Measurements from ENCODE around the gene TBXAS1. TPM values are rescaled to one million over a fixed set of nuclear protein-coding genes. Genes with fewer than 3 reads are reported as not detected.

TBXAS1 gene
- total RNA-seq, 1 experiment from 2014 or later, result not detected

- no peaks in the 10 kb centered on the region for H3K27me3 ChIP-seq (ENCODE audit: low read length)
- no peaks in the 10 kb centered on the region for H3K36me3 ChIP-seq (ENCODE audit: insufficient read depth, low read length)
- H3K79me2 ChIP-seq (ENCODE audit: low read length), result peaks cover 33% of the 10 kb centered on the region
- H3K4me3 ChIP-seq (ENCODE audit: low read length), result no peak overlapping the region
- no peak overlapping the region for H3K27ac ChIP-seq (ENCODE audit: low read length)
- H3K4me1 ChIP-seq (ENCODE audit: low read length), result peaks cover 28% of the 10 kb centered on the region
- no peak overlapping the region for H3K4me2 ChIP-seq (ENCODE audit: low read depth, low read length, poor library complexity, severe bottlenecking)
- H4K20me1 ChIP-seq (ENCODE audit: insufficient read depth, low read depth, low read length), result no peaks in the 10 kb centered on the region; the same call in 1 of the 2 replicates
- no peak overlapping the region for H2AFZ ChIP-seq (ENCODE audit: low read length)
- H3K9ac ChIP-seq (ENCODE audit: low read length), result no peak overlapping the region
- no peaks in the 10 kb centered on the region for H3K9me2 ChIP-seq (replicated peaks; ENCODE audit: insufficient read depth, low read length)
- no peak for DNase-seq
- H3K9me3 ChIP-seq (ENCODE audit: low read length), result no peaks in the 10 kb centered on the region
Observed at GRCh38 chr7:140060243-140060630, 231.2 kb downstream of the TBXAS1 start.

- no peaks in the 10 kb centered on the region for H3K9me3 ChIP-seq (ENCODE audit: low read length)
- H3K27me3 ChIP-seq (ENCODE audit: low read length), result no peaks in the 10 kb centered on the region
- H3K4me3 ChIP-seq (ENCODE audit: low read length), result peak overlapping the region; percentile 92; the same call in 1 of the 2 replicates
- no peaks in the 10 kb centered on the region for H3K36me3 ChIP-seq (ENCODE audit: insufficient read depth, low read length)
- H3K27ac ChIP-seq (ENCODE audit: low read length), result no peak overlapping the region
- H4K20me1 ChIP-seq (ENCODE audit: insufficient read depth, low read depth, low read length), result no peaks in the 10 kb centered on the region; the same call in 1 of the 2 replicates
- H3K4me2 ChIP-seq (ENCODE audit: low read depth, low read length, poor library complexity, severe bottlenecking), result peak overlapping the region; percentile 88
- H3K4me1 ChIP-seq (ENCODE audit: low read length), result peaks cover 28% of the 10 kb centered on the region
- no peak overlapping the region for H2AFZ ChIP-seq (ENCODE audit: low read length)
- H3K9me2 ChIP-seq (replicated peaks; ENCODE audit: insufficient read depth, low read length), result no peaks in the 10 kb centered on the region
- no peak for DNase-seq
- peak overlapping the region; percentile 75; the same call in 1 of the 2 replicates for H3K9ac ChIP-seq (ENCODE audit: low read length)
- H3K79me2 ChIP-seq (ENCODE audit: low read length), result peaks cover 33% of the 10 kb centered on the region
Observed at GRCh38 chr7:140060788-140061606, 231.9 kb downstream of the TBXAS1 start.

- H3K4me2 ChIP-seq (ENCODE audit: low read depth, low read length, poor library complexity, severe bottlenecking), result peak overlapping the region; percentile 88
- peak overlapping the region; percentile 92 for H3K4me3 ChIP-seq (ENCODE audit: low read length)
- no peaks in the 10 kb centered on the region for H3K36me3 ChIP-seq (ENCODE audit: insufficient read depth, low read length)
- H3K9me2 ChIP-seq (replicated peaks; ENCODE audit: insufficient read depth, low read length), result no peaks in the 10 kb centered on the region
- peaks cover 33% of the 10 kb centered on the region for H3K79me2 ChIP-seq (ENCODE audit: low read length)
- peaks cover under 1% of the 10 kb centered on the region; the same call in 1 of the 2 replicates for H3K27me3 ChIP-seq (ENCODE audit: low read length)
- peak overlapping the region; percentile 99; the same call in 1 of the 2 replicates for H2AFZ ChIP-seq (ENCODE audit: low read length)
- no peaks in the 10 kb centered on the region; the same call in 1 of the 2 replicates for H4K20me1 ChIP-seq (ENCODE audit: insufficient read depth, low read depth, low read length)
- peaks cover 26% of the 10 kb centered on the region for H3K4me1 ChIP-seq (ENCODE audit: low read length)
- H3K27ac ChIP-seq (ENCODE audit: low read length), result no peak overlapping the region
- peaks cover 5% of the 10 kb centered on the region for H3K9me3 ChIP-seq (ENCODE audit: low read length)
- no peak for DNase-seq
- peak overlapping the region; percentile 75 for H3K9ac ChIP-seq (ENCODE audit: low read length)
Observed at GRCh38 chr7:140061607-140061930, 232.5 kb downstream of the TBXAS1 start.

GRCh38 chr7:140062118-140062527 lies 233.1 kb downstream of the TBXAS1 start:
- Histone ChIP-seq H3K9me2 (replicated peaks; ENCODE audit: insufficient read depth, low read length) (no peaks in the 10 kb centered on the region), H3K36me3 (ENCODE audit: insufficient read depth, low read length) (no peaks in the 10 kb centered on the region), H3K27ac (ENCODE audit: low read length) (no peak overlapping the region), H3K27me3 (ENCODE audit: low read length) (peaks cover 5% of the 10 kb centered on the region; the same call in 1 of the 2 replicates), H4K20me1 (ENCODE audit: insufficient read depth, low read depth, low read length) (no peaks in the 10 kb centered on the region; the same call in 1 of the 2 replicates), H3K4me1 (ENCODE audit: low read length) (peaks cover 21% of the 10 kb centered on the region), H2AFZ (ENCODE audit: low read length) (peak overlapping the region; percentile 99), H3K79me2 (ENCODE audit: low read length) (peaks cover 33% of the 10 kb centered on the region), H3K9ac (ENCODE audit: low read length) (peak overlapping the region; percentile 75), H3K9me3 (ENCODE audit: low read length) (peaks cover 10% of the 10 kb centered on the region), H3K4me3 (ENCODE audit: low read length) (peak overlapping the region; percentile 92), H3K4me2 (ENCODE audit: low read depth, low read length, poor library complexity, severe bottlenecking) (peak overlapping the region; percentile 88)
- peak; percentile 53 for DNase-seq

- peak within 1 kb of the TSS; percentile 92 for H3K4me3 ChIP-seq (ENCODE audit: low read length)
- H3K27me3 ChIP-seq (ENCODE audit: low read length), result peaks cover 5% of the 10 kb centered on the region; the same call in 1 of the 2 replicates
- peaks cover 21% of the 10 kb centered on the region for H3K4me1 ChIP-seq (ENCODE audit: low read length)
- peak within 1 kb of the TSS; percentile 75 for H3K9ac ChIP-seq (ENCODE audit: low read length)
- peak within 1 kb of the TSS; percentile 99 for H2AFZ ChIP-seq (ENCODE audit: low read length)
- H3K27ac ChIP-seq (ENCODE audit: low read length), result no peak within 1 kb of the TSS
- no peaks in the 10 kb centered on the region; the same call in 1 of the 2 replicates for H4K20me1 ChIP-seq (ENCODE audit: insufficient read depth, low read depth, low read length)
- peak within 1 kb of the TSS; percentile 88 for H3K4me2 ChIP-seq (ENCODE audit: low read depth, low read length, poor library complexity, severe bottlenecking)
- DNase-seq, result peak; percentile 94
- peaks cover 14% of the 10 kb centered on the region for H3K9me3 ChIP-seq (ENCODE audit: low read length)
- H3K9me2 ChIP-seq (replicated peaks; ENCODE audit: insufficient read depth, low read length), result no peaks in the 10 kb centered on the region
- H3K79me2 ChIP-seq (ENCODE audit: low read length), result peaks cover 30% of the 10 kb centered on the region
- no peaks in the 10 kb centered on the region for H3K36me3 ChIP-seq (ENCODE audit: insufficient read depth, low read length)
Observed at GRCh38 chr7:140062528-140063299, 233.7 kb downstream of the TBXAS1 start, which contains the start of gene PARP12. Gene PARP12, minus strand, starts transcription at chr7:140062951. Its CDS starts 104 bp downstream, at chr7:140062847.

- Histone ChIP-seq H3K4me1 (ENCODE audit: low read length) (peaks cover 8% of the 10 kb centered on the region), H3K79me2 (ENCODE audit: low read length) (peaks cover 3% of the 10 kb centered on the region; the same call in 1 of the 2 replicates), H4K20me1 (ENCODE audit: insufficient read depth, low read depth, low read length) (no peaks in the 10 kb centered on the region), H3K4me2 (ENCODE audit: low read depth, low read length, poor library complexity, severe bottlenecking) (no peak overlapping the region), H2AFZ (ENCODE audit: low read length) (no peak overlapping the region), H3K36me3 (ENCODE audit: insufficient read depth, low read length) (no peaks in the 10 kb centered on the region), H3K9me2 (replicated peaks; ENCODE audit: insufficient read depth, low read length) (no peaks in the 10 kb centered on the region), H3K9me3 (ENCODE audit: low read length) (peaks cover 14% of the 10 kb centered on the region), H3K27ac (ENCODE audit: low read length) (no peak overlapping the region), H3K4me3 (ENCODE audit: low read length) (no peak overlapping the region), H3K27me3 (ENCODE audit: low read length) (peaks cover 5% of the 10 kb centered on the region; the same call in 1 of the 2 replicates), H3K9ac (ENCODE audit: low read length) (no peak overlapping the region)
- DNase-seq, result no peak
Observed at GRCh38 chr7:140067052-140067451, 238.0 kb downstream of the TBXAS1 start.

GRCh38 chr7:140068033-140068432 lies 239.0 kb downstream of the TBXAS1 start:
- H3K4me3 ChIP-seq (ENCODE audit: low read length), result no peak overlapping the region
- no peaks in the 10 kb centered on the region for H4K20me1 ChIP-seq (ENCODE audit: insufficient read depth, low read depth, low read length)
- H3K9me2 ChIP-seq (replicated peaks; ENCODE audit: insufficient read depth, low read length), result no peaks in the 10 kb centered on the region
- H3K4me1 ChIP-seq (ENCODE audit: low read length), result peaks cover 3% of the 10 kb centered on the region
- peaks cover 5% of the 10 kb centered on the region; the same call in 1 of the 2 replicates for H3K27me3 ChIP-seq (ENCODE audit: low read length)
- H3K27ac ChIP-seq (ENCODE audit: low read length), result no peak overlapping the region
- peaks cover 14% of the 10 kb centered on the region for H3K9me3 ChIP-seq (ENCODE audit: low read length)
- H2AFZ ChIP-seq (ENCODE audit: low read length), result no peak overlapping the region
- no peaks in the 10 kb centered on the region for H3K79me2 ChIP-seq (ENCODE audit: low read length)
- no peak for DNase-seq
- H3K4me2 ChIP-seq (ENCODE audit: low read depth, low read length, poor library complexity, severe bottlenecking), result no peak overlapping the region
- no peak overlapping the region for H3K9ac ChIP-seq (ENCODE audit: low read length)
- H3K36me3 ChIP-seq (ENCODE audit: insufficient read depth, low read length), result no peaks in the 10 kb centered on the region

All from Karpas-422 (cell line).